GM19397 (cell line): ENCODE data around the gene SLC46A1.

Experiments used
- ATAC-seq: cut with Tn5 transposase; IDR thresholded peaks from one replicate; pipeline ENCODE4 v1.9.1; 2021; ENCODE audit warnings: mild to moderate bottlenecking, moderate library complexity; ENCODE audit not compliant: unreplicated experiment

Gene SLC46A1

GRCh38 chr17:28363776-28364650, 42.0 kb downstream of the SLC46A1 start:
- no peak for ATAC-seq

DNA sequence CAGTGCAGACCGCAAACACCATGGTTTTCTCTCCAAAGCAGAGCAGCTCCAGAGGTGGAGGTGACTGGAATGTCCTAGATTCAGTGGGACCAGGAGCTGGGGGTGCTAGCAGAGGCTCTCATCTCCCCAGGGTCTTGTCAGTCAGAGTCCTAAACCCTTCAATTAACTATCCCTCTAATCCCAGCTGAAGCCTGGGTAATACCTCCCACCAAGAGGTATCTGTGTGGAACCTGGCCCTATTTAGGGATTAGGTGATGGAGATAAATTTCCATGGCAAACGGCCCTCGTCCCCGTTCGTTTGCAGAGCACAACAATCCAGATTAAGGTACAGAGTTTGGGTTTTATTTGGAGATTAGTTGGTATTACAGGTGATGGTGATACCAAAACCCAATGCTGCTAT, 42.8 kb downstream of the SLC46A1 start:
- ATAC-seq = no peak

GRCh38 chr17:28357901-28358197, 48.2 kb downstream of the SLC46A1 start:
- ATAC-seq = no peak

GRCh38 chr17:28357061-28357900, 48.7 kb downstream of the SLC46A1 start, which contains the start of gene POLDIP2:
Gene POLDIP2, minus strand, starts transcription at chr17:28357527. Its CDS starts 79 bp downstream, at chr17:28357448.
- ATAC-seq = peak; percentile 98

DNA sequence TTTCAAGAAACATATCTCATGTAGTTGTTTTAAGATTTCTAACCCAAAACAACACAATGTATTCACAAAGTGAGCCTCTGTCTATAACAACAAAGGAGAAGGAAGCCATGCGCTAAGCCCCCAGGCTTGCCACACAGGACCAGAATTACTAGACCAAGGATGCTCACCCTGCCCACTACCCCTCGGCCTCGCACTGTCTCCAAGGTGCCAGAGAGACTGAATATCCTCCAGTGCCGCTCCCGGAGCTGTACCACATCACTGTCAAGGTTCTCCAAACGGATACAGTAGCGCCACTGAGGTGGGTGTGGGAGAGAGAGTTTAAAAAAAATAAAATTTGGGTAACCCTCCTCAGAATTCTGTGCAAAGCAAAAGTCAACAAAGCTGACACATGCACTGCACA, 55.7 kb downstream of the SLC46A1 start:
- ATAC-seq = no peak

- ATAC-seq = no peak
These were observed 57.0 kb downstream of the SLC46A1 start for GRCh38 chr17:28348979-28349378.

GRCh38 chr17:28347261-28347891, 58.6 kb downstream of the SLC46A1 start:
- no peak for ATAC-seq

- no peak for ATAC-seq
These were observed 59.2 kb downstream of the SLC46A1 start for GRCh38 chr17:28346746-28347246.

DNA sequence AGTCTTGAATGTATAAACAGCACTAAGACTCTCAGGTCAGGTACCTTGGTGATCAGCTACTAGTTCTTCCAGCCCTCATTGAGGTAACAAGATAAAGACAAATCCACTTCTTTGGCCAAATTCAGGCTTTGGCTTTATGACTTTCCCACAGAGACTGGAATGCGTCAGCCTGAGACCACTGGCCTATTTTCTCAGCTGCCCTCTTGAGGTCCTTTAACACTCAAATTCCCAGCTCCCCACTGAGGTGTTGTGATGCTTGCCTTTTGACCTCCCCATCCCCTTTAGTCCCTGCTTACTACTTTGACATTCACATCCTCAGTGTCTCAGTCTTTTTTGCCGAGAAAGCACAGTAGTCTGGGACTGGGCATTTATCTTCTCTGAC, 59.8 kb downstream of the SLC46A1 start:
- no peak for ATAC-seq

GRCh38 chr17:28345419-28346198, 60.4 kb downstream of the SLC46A1 start:
- ATAC-seq = no peak
